NK-92 (cell line): ENCODE results near the gene CDKN1C.

ENCODE experiments used
- DNase-seq: peaks from one replicate; lab custom pipeline; 2025; ENCODE audit not compliant: unreplicated experiment; lab: John Stamatoyannopoulos, UW

Gene CDKN1C

GRCh38 chr11:2923446-2924375, 38.1 kb upstream of the CDKN1C start:
- no peak for DNase-seq

GRCh38 chr11:2922655-2923054, 37.1 kb upstream of the CDKN1C start:
- no peak for DNase-seq

GRCh38 chr11:2921742-2922493, 36.3 kb upstream of the CDKN1C start:
- no peak for DNase-seq

DNA sequence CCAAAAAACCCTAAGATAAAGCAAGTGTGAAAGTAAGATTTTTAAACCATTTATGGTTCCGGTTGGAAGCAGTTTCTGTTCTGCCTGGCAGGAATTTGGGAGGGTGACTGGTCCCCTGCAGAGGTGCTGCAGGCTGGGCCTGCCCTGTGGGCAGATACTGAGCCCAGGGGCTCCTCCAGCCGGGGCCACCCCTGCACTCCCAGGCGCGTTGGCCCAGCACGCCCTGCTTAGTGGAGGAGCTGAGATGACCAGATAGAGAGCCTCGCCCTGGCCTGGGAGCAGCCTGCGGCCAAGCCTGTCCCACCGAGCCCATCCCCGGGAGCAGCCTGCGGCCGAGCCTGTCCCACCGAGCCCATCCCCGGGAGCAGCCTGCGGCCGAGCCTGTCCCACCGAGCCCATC, 35.7 kb upstream of the CDKN1C start:
- no peak for DNase-seq

GRCh38 chr11:2920343-2920742, 34.8 kb upstream of the CDKN1C start:
- no peak for DNase-seq

- DNase-seq = no peak
These were observed 34.3 kb upstream of the CDKN1C start for GRCh38 chr11:2919837-2920236.

DNA sequence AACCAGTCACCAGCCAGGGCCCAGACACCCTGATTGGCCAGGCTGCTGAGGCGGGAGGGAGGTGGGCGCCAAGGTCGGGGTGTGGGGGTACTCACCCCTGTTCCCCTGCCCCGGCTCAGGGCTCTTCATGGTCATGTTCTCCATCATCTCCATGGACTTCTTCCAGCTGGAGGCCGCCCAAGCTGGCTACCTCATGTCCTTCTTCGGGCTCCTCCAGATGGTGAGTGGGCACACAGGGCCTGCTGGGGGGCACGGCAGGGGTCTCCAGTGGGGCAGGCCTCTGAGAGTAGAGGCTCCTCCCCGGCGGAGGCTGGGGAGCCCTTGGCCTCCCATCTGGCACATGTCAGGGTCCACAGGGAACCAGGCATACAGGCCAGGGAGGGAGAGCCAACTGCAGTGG, 33.6 kb upstream of the CDKN1C start:
- DNase-seq = no peak

- no peak for DNase-seq
These were observed 32.4 kb upstream of the CDKN1C start for GRCh38 chr11:2917842-2918490.

DNA sequence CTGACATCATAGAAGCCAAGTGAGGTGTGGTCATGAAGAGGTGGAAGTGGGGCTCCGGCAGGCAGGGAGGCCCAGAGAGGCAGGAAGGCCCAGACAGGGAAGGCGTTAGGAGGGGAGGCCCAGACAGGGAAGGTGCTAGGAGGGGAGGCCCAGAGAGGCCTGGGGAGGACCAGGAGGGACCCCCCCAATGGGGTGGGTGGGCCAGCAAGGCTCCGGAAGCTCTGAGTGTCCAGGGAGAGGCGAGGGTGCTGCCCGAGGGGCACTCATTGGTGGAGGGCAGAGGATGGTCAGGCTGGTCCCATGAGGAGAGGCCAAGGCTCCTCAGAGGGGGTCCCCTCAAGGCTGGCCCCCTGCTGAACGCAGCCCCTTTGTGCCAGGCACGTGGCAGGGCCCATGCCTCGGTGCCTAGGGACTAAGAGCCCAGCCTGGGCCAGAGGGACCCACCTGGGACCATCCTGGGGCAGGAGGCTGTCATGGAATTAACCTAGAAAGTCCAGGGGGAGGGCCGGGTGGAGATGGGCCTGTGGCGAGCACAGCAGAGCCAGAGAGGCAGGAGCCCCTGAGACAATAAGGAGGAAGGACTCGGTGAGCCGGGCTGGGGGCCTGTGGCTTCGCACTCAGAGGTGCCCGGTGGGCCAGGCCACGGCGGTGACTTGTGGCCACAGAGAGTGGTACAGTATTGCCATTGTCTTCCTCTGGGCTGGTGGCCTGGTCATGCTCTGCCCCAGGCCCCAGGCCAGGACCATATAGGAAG, 31.5 kb upstream of the CDKN1C start:
- no peak for DNase-seq

DNA sequence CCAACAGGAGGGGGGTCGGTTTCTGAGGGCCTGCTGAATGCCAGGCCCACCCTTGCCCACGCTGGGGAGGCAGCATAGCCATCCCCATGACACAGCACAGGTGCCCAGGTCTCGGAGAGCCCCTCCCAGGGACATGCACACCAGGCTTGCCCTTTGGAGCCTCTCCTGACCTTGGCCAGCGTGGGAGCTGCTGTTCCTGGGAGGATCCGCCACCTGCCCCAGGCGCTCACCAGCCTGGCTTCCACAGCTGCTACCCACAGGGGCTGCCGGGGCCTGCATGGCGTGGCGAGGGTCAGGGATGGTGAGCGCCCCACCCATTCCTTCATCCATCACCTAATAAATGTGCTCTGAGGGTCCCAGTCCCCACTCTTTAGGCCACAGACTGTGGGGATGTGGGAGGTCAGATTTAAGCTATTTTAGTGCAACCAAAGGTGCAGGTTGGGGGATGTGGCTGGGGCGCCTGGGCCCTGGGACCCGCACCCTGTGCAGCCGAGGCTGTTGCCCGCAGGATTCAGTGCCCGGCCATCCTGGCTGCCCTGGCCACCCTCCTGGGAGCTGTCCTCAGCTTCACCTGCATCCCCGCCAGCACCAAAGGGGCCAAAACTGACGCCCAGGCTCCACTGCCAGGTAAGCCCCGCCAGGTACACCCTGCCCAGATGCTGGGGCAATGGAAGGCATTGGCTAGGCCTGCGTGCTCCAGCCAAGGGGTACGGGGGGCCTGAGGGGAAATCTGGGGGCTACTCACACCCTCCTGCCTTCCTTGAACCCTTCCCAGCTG, 30.7 kb upstream of the CDKN1C start:
- no peak for DNase-seq

DNA sequence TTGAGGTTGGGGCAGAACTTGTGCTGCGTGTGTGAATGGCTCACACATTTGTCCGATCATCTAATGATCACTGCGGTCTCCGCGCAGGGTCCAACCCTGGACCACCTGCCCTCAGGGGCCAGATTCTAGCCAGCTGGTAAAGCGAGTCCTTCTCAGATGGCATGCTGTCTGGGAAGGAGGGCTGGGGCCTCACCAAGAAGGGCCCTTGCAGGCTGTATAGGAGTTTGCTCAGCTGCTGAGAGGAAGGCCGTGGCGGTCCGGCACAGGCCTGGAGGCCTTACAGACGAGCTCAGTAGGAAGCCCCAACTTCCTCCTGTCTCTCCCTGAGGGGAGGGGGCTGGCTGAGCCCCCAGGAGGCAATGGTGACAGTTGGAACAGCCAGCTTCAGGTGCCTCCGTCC, 29.9 kb upstream of the CDKN1C start:
- no peak for DNase-seq

GRCh38 chr11:2914455-2915195, 29.1 kb upstream of the CDKN1C start:
- no peak for DNase-seq

DNA sequence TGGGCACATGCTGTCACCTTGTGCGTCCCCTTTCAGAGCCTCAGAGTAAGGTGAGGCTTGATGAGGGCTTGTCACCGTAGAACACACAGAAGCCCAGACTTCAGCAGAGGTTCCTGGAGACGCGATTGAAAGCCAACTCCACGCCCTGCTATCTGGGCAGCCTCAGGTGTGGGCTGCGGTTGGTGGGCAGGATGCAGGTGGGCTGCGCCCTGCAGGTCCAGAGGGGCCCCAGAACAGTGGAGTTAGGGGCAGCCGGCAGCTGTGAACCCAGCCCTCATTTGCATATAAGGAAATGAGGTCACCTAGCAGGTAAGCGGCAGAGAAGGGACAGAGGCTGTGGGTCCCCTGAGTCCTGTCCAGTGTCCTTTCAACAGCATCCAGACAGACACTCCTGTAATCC, 28.2 kb upstream of the CDKN1C start:
- DNase-seq = no peak

- no peak for DNase-seq
These were observed 27.4 kb upstream of the CDKN1C start for GRCh38 chr11:2913019-2913431.

DNA sequence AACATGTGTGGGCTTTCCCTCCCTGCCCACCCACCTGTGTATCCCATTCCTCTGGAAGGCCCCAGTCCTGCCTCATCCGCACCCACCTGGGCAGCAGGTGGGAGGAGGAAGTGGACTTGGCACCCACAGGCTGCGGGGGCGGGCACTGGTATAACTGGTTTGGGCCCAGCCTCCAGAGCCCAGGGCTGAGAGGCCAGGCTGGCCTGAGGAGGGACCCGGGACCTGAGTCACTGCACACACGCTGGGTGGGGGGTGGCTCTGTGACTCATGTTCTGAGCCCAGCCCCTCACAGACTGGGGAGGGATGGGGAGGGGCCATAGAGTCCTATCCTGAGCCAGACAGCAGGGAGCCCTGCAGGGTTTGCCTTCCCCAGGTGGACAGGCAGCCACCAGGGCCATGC, 26.9 kb upstream of the CDKN1C start:
- no peak for DNase-seq

- no peak for DNase-seq
These were observed 26.3 kb upstream of the CDKN1C start for GRCh38 chr11:2911785-2912391.

- no peak for DNase-seq
These were observed 25.7 kb upstream of the CDKN1C start for GRCh38 chr11:2911088-2911784.

- no peak for DNase-seq
These were observed 24.9 kb upstream of the CDKN1C start for GRCh38 chr11:2910401-2910955.
